Calu3 (cell line): ENCODE results near the gene CLEC18B. TPM values are rescaled to one million over a fixed set of nuclear protein-coding genes. Genes with fewer than 3 reads are reported as not detected.
"Not testable (repeated sequence)": the region's sequence is repeated elsewhere in the genome, so short reads cannot be mapped to it uniquely, and the experiment has no call there.

Experiments used
- BruUV-seq: library from RNA; stranded (reverse); fragments of 400-500 nt; replicated peaks from 2 replicates; lab custom pipeline; 2021; lab: Mats Ljungman, UMichigan
- CTCF ChIA-PET: fragments of 300-600 bp; sonication (Branson Sonifier 250); formaldehyde crosslinking; loops from one replicate; lab custom pipeline; 2022; ENCODE audit warnings: antibody characterized with exemption; lab: Charles Lee
- DNase-seq: peaks from one replicate; pipeline ENCODE4 v3.0.0; 2022
- H3K27ac Mint-ChIP-seq: one replicate; pipeline ENCODE4 v1.8.0; 2022; ENCODE audit warnings: mixed read lengths; ENCODE audit not compliant: unreplicated experiment
- H3K27me3 Mint-ChIP-seq: one replicate; pipeline ENCODE4 v1.8.0; 2022; ENCODE audit warnings: mixed read lengths; ENCODE audit not compliant: unreplicated experiment
- H3K36me3 Mint-ChIP-seq: one replicate; pipeline ENCODE4 v1.8.0; 2022; ENCODE audit warnings: mild to moderate bottlenecking, moderate library complexity, mixed read lengths; ENCODE audit not compliant: insufficient read depth, unreplicated experiment
- H3K4me1 Mint-ChIP-seq: one replicate; pipeline ENCODE4 v1.8.0; 2022; ENCODE audit warnings: mild to moderate bottlenecking, low read depth, mixed read lengths; ENCODE audit not compliant: unreplicated experiment
- H3K4me3 Mint-ChIP-seq: one replicate; pipeline ENCODE4 v1.8.0; 2022; ENCODE audit warnings: mild to moderate bottlenecking, low read depth, moderate library complexity, mixed read lengths; ENCODE audit not compliant: unreplicated experiment
- H3K9me3 Mint-ChIP-seq: one replicate; pipeline ENCODE4 v1.8.0; 2022; ENCODE audit warnings: low read depth, mixed read lengths; ENCODE audit not compliant: unreplicated experiment
- intact Hi-C: fragments of 100-400 bp; cut with micrococcal nuclease; formaldehyde crosslinking; loops from one replicate; pipeline ENCODE4 v1.10.0; 2022; ENCODE audit not compliant: unreplicated experiment
- total RNA-seq: library from RNA; stranded (reverse); gene quantifications from 2 replicates; pipeline ENCODE4 v1.2.3, GENCODE V29; 2022
- TF ChIP-seq, protein P1 (sequence below): fragments of 200-600 bp; IDR thresholded peaks from one replicate; pipeline ENCODE4 v1.8.0; 2022; ENCODE audit warnings: antibody characterized with exemption; ENCODE audit not compliant: unreplicated experiment

CLEC18B gene
- total RNA-seq, 1 experiment from 2014 or later, result 1.3 TPM

GRCh38 chr16:74449470-74449869 is 28.2 kb upstream of the CLEC18B start:
- TF ChIP-seq, protein P1, sequence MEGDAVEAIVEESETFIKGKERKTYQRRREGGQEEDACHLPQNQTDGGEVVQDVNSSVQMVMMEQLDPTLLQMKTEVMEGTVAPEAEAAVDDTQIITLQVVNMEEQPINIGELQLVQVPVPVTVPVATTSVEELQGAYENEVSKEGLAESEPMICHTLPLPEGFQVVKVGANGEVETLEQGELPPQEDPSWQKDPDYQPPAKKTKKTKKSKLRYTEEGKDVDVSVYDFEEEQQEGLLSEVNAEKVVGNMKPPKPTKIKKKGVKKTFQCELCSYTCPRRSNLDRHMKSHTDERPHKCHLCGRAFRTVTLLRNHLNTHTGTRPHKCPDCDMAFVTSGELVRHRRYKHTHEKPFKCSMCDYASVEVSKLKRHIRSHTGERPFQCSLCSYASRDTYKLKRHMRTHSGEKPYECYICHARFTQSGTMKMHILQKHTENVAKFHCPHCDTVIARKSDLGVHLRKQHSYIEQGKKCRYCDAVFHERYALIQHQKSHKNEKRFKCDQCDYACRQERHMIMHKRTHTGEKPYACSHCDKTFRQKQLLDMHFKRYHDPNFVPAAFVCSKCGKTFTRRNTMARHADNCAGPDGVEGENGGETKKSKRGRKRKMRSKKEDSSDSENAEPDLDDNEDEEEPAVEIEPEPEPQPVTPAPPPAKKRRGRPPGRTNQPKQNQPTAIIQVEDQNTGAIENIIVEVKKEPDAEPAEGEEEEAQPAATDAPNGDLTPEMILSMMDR, result no peak
- no peaks in the 10 kb centered on the region for H3K9me3 Mint-ChIP-seq
- CTCF ChIA-PET, result interaction anchor here (0.6 to 1.1 kb wide), 3 partner anchors 18 to 132 kb away, joined by 3 to 4 read pairs (median 3); no protein-coding TSS in a partner anchor
- no TSS peak for BruUV-seq
- no peak overlapping the region for H3K4me3 Mint-ChIP-seq
- DNase-seq, result no peak
- intact Hi-C loops, result no loop called here
- H3K27me3 Mint-ChIP-seq, result no peaks in the 10 kb centered on the region
- peaks cover 31% of the 10 kb centered on the region for H3K36me3 Mint-ChIP-seq
- peaks cover 18% of the 10 kb centered on the region for H3K4me1 Mint-ChIP-seq
- no peak overlapping the region for H3K27ac Mint-ChIP-seq

GRCh38 chr16:74448990-74449389 is 27.7 kb upstream of the CLEC18B start:
- Mint-ChIP-seq H3K4me1 (peaks cover 18% of the 10 kb centered on the region), H3K27me3 (no peaks in the 10 kb centered on the region), H3K4me3 (no peak overlapping the region), H3K27ac (no peak overlapping the region), H3K36me3 (peaks cover 31% of the 10 kb centered on the region), H3K9me3 (no peaks in the 10 kb centered on the region)
- no TSS peak for BruUV-seq
- TF ChIP-seq, protein P1, result no peak
- CTCF ChIA-PET, result interaction anchor here (0.6 to 1.1 kb wide), 4 partner anchors 18 to 132 kb away, joined by 3 to 4 read pairs (median 4); no protein-coding TSS in a partner anchor
- intact Hi-C loops, result no loop called here
- DNase-seq, result peak; percentile 45

DNA sequence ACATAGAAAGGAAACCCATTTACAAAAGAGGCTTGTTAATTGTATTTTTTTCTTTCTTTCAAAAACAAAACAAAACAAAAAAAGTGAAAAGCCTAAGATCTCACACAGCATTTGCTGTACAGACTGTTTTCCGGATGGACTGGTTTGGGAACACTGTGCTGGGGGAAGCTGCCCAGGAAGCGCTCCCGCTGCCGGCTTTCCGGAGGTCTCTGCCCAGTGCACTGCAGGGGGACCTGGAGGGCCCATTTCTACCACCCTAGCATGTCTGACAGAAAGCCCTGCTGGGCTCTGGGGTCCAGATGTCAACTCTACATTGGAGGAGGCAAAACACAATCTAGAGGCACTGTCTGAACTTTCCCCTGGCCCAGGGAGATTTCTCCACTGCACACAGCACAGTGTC is 26.3 kb upstream of the CLEC18B start:
- no TSS peak for BruUV-seq
- H3K9me3 Mint-ChIP-seq, result no peaks in the 10 kb centered on the region
- peaks cover 18% of the 10 kb centered on the region for H3K4me1 Mint-ChIP-seq
- TF ChIP-seq, protein P1, result no peak
- no peak for DNase-seq
- CTCF ChIA-PET, result no interaction called here
- no peak overlapping the region for H3K27ac Mint-ChIP-seq
- H3K27me3 Mint-ChIP-seq, result no peaks in the 10 kb centered on the region
- H3K4me3 Mint-ChIP-seq, result no peak overlapping the region
- intact Hi-C loops, result no loop called here
- peaks cover 22% of the 10 kb centered on the region for H3K36me3 Mint-ChIP-seq

GRCh38 chr16:74446866-74447265 is 25.6 kb upstream of the CLEC18B start:
- H3K36me3 Mint-ChIP-seq, result peaks cover 16% of the 10 kb centered on the region
- CTCF ChIA-PET, result no interaction called here
- TF ChIP-seq, protein P1, result no peak
- no TSS peak for BruUV-seq
- no peaks in the 10 kb centered on the region for H3K27me3 Mint-ChIP-seq
- intact Hi-C loops, result no loop called here
- no peak overlapping the region for H3K27ac Mint-ChIP-seq
- H3K4me1 Mint-ChIP-seq, result peaks cover 18% of the 10 kb centered on the region
- no peak overlapping the region for H3K4me3 Mint-ChIP-seq
- no peaks in the 10 kb centered on the region for H3K9me3 Mint-ChIP-seq
- no peak for DNase-seq

DNA sequence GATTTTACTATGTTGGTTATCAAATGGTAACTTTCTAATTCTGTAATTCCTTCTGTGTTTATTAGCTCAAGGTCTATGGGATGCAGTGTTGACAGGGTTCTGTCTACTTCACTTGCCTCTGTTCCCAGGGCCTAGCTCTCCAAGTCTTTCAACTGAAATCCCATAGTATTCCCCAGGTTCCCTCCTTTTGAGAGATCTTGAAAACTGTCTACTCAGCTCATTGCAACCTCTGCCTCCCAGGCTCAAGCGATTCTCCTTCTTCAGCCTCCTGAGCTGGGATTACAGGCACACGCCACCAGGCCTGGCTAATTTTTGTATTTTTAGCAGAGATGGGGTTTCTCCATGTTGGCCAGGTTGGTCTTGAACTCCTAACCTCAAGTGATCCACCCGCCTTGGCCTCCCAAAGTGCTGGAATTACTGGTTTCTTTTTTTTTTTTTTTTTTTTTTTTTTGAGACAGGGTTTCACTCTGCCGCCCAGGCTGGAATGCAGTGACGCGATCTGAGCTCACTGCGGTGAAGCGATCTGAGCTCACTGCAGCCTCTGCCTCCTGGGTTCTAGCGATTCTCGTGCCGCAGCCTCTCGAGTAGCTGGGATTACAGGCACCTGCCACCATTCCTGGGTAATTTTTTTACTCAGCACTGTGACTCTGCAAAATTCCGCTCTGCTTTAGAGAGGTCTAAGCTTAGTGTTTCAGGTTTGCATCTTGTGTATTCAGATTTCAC is 22.5 kb upstream of the CLEC18B start:
- CTCF ChIA-PET, result interaction anchor here (0.7 kb wide), 1 partner anchor 8 kb away, joined by 6 read pairs; no protein-coding TSS in a partner anchor

More for the DNA sequence above, 22.5 kb upstream of the CLEC18B start:
- H3K27ac Mint-ChIP-seq, BruUV-seq, DNase-seq, H3K4me1 Mint-ChIP-seq, intact Hi-C loops, H3K4me3 Mint-ChIP-seq, H3K9me3 Mint-ChIP-seq, H3K27me3 Mint-ChIP-seq: not testable (repeated sequence)
- peaks cover 16% of the 10 kb centered on the region for H3K36me3 Mint-ChIP-seq
